Muscle layer of duodenum (tissue), 2 donors: ENCODE data around the gene CHMP4A.
"Not testable (repeated sequence)": the region's sequence is repeated elsewhere in the genome, so short reads cannot be mapped to it uniquely, and the experiment has no call there.

ENCODE experiments used
- H3K27ac ChIP-seq: one replicate; pipeline ENCODE4 v1.7.0; 2013; ENCODE audit warnings: mild to moderate bottlenecking, low read length
- H3K27me3 ChIP-seq: one replicate; pipeline ENCODE4 v1.7.0; 2013; ENCODE audit warnings: low read depth, mild to moderate bottlenecking, control low read depth, low read length
- H3K36me3 ChIP-seq, 2 donors: one replicate each; pipeline ENCODE4 v1.7.0; 2013; ENCODE audit warnings: low read length in 2 of 2, control low read depth in 1 of 2, mild to moderate bottlenecking in 1 of 2; ENCODE audit not compliant: insufficient read depth in 2 of 2, control insufficient read depth in 1 of 2
- H3K4me1 ChIP-seq, 2 donors: one replicate each; pipeline ENCODE4 v1.7.0; 2013; ENCODE audit warnings: low read length in 2 of 2, mild to moderate bottlenecking in 2 of 2, control low read depth in 1 of 2, moderate library complexity in 1 of 2; ENCODE audit not compliant: insufficient read depth in 2 of 2, control insufficient read depth in 1 of 2
- H3K4me3 ChIP-seq, 2 donors: one replicate each; pipeline ENCODE4 v1.7.0; 2013; ENCODE audit warnings: low read length in 2 of 2, low read depth in 1 of 2, mild to moderate bottlenecking in 1 of 2
- H3K9me3 ChIP-seq, 2 donors: one replicate each; pipeline ENCODE4 v1.7.0; 2013; ENCODE audit warnings: low read length in 2 of 2, control low read depth in 1 of 2, mild to moderate bottlenecking in 1 of 2; ENCODE audit not compliant: control insufficient read depth in 1 of 2
- donor health status: healthy.

CHMP4A gene

DNA sequence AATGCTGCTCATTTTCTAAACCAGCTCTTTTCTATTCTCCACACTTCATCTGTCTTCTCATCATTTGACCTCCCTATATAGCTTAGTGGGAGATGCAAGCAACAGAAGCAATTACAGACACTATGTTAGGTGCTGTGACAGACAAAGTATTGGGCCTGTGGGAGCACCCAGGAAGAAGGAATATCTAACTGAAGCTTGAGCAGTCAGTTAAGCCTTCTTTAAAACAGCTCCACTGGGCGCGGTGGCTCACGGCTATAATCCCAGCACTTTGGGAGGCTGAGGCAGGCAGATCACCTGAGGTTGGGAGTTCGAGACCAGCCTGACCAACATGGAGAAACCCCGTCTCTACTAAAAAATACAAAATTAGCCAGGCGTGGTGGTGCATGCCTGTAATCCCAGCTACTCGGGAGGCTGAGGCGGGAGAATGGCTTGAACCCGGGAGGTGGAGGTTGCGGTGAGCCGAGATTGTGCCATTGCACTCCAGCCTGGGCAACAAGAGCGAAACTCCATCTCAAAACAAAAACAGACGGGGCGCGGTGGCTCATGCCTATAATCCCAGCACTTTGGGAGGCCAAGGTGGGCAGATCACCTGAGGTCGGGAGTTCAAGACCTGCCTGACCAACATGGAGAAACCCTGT is 9.9 kb downstream of the CHMP4A start:
- not testable (repeated sequence) for H3K9me3 ChIP-seq, H3K4me3 ChIP-seq, H3K27me3 ChIP-seq, H3K4me1 ChIP-seq, H3K27ac ChIP-seq
- H3K36me3 ChIP-seq, result peaks cover 27 to 38% of the 10 kb centered on the region in 2 donors

DNA sequence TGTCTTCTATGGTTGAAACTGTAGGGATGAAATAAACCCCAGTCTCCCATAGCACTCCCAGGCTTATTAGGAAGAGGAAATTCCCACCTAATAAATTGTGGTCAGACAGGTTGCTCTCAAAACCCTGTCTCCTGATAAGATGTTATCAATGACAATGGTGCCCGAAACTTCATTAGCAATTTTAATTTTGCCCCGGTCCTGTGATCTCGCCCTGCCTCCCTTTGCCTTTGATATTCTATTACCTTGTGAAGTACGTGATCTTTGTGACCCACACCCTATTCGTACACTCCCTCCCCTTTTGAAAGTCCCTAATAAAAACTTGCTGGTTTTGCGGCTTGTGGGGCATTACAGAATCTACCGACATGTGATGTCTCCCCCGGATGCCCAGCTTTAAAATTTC is 10.8 kb downstream of the CHMP4A start:
- not testable (repeated sequence) for H3K4me1 ChIP-seq, H3K27ac ChIP-seq, H3K27me3 ChIP-seq, H3K4me3 ChIP-seq, H3K9me3 ChIP-seq
- peaks cover 20 to 30% of the 10 kb centered on the region in 2 donors for H3K36me3 ChIP-seq

DNA sequence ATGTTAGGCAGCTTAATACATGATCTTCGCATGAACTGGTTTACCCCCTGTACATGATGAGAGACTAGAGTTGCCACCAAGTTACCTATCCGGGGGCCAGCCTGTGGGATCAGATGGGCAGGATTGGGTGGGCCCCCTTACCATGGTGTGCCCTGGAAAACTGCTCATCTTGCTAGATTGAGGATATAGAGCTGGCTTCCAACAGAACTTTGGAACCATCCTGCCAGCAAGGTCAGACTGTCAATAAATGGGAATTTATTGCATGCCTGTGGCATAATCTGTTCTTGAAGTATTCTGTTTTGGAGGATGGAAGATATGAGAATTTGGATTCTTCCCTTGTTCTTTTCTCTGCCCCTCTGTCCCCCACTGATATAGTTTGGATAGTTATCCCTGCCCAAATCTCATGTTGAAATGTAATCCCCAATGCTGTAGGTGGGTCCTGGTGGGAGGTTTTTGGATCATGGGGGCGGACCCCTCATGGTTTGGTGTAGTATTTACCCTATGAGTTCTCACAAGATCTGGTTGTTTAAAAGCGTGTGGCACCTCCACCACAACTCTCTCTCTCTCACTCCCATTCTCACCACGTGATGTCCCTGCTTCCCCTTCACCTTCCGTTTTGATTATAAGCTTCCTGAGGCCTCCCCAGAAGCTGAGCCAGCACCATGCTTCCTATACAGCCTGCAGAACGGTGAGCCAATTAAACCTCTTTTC is 14.3 kb downstream of the CHMP4A start:
- Histone ChIP-seq H3K36me3 (peaks cover 4 to 10% of the 10 kb centered on the region in 2 donors), H3K4me1 (peaks cover 14 to 21% of the 10 kb centered on the region in 2 donors), H3K4me3 (no peak overlapping the region), H3K27ac (no peak overlapping the region), H3K27me3 (no peaks in the 10 kb centered on the region), H3K9me3 (no peaks in the 10 kb centered on the region)

DNA sequence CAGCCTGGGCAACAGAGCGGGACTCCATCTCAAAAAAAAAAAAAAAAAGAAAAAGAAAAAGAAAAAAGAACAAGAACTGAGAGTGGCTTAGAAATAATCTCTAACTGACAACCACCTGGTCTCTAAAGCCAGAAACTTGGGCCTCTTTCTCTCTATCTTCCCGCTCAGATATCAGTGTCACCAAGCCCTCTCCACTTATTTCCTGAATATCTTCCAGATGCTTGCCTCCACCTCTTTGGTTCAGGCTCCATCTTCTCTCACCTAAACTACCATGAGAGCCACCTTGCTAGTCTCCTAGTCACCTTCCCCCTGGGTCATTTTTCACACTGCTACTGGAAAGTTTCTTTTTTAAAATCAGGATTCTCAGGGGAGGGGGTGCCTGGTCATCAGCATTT is 16.2 kb downstream of the CHMP4A start:
- Histone ChIP-seq H3K36me3 (peaks cover 11 to 18% of the 10 kb centered on the region in 2 donors), H3K27ac (no peak overlapping the region), H3K9me3 (no peaks in the 10 kb centered on the region), H3K27me3 (no peaks in the 10 kb centered on the region), H3K4me3 (no peak overlapping the region), H3K4me1 (peaks cover 14 to 23% of the 10 kb centered on the region in 2 donors)

DNA sequence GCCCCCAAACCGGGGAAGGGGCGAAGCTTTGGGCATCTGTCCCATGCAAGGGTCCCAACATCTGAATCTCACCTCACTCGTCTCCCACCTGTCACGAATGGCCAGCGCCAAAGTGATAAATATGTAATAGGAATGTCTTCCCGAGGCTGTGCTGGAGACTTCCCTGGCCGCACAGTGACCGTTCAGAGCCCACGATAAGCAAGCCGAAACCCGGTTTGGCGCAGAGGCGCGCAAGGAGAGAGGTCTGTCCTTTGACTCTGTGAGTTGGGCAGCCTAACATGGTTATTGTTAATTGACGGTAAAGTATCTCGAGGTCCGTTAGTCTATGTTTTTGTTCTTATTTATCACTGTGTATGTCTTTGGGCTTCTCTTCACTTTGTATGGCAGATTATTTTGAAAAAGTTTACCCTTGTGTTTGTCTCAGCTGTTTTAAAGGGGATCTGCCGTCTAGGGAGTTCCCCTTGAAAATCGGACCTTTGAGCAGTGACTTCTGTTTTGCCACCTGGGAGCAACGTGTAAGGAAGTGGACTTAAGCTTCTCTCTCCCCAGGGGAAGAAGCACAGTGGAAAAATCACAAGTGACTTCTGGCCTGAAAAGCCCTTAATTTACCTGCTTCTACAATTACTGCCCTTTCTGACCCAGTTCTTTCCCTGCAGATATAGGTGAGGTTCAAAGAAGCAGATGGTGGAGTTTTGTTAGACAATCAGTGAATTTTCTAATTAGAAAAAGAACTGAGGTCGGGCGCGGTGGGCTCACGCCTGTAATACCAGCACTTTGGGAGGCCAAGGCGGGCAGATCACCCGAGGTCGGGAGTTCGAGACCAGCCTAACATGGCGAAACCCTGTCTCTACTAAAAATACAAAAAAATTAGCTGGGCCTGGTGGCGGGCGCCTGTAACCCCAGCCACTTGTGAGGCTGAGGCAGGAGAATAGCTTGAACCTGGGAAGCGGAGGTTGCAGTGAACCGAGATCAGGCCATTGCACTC is 16.9 kb downstream of the CHMP4A start:
- H3K36me3 ChIP-seq, result peaks cover 12 to 20% of the 10 kb centered on the region in 2 donors
- H3K27ac ChIP-seq, result peak overlapping the region; percentile 95
- H3K27me3 ChIP-seq, result no peaks in the 10 kb centered on the region
- peaks cover 14 to 23% of the 10 kb centered on the region in 2 donors for H3K4me1 ChIP-seq
- H3K9me3 ChIP-seq, result no peaks in the 10 kb centered on the region
- H3K4me3 ChIP-seq, result peak overlapping the region; percentile 79 to 93

DNA sequence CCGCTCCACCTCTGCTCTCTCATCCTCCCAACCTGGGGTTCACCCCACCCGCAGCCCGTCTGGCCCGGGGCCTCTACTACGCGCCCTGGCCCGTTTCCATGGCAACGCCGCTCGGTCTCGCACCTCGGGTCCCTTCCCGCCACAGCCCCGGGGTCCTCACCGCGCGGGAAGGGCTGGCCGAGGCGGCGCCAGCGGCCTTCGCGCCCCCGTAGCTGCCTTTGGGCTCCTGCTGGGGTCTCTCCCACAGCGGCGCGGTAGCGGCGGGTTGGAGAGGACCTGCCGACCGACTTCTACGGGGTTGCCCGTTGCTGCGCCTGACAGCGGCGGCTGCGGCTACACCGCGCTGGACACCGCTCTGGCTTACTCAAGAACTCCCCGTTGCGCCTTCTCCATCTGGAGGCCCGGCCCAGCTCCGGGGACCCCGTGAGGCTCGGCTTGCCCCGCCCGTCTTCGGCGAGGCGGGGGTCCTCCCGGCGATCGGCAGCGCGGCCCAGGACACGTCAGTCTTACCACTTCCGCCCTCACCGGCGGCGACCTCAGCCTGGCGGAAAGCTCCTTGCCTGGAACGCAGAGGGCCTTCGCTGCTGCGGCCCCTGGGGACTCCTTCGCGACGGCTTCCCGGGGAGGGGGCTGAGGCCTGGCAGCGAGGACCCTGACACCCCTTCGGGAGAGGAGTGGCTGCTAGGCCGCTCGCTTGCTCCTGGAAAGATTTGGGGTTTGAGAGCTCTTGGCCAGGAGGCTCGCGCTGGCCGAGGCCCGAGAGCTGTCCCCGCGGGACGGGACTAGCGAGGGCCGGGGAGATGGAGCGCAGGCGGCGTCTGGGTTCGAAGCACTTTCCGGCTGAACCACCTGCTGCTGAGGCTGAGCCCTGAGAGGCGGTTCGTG is 17.9 kb downstream of the CHMP4A start, which contains the start of gene TM9SF1:
Gene TM9SF1 (minus strand): TSS at position 256 of the 885 bp plus-strand sequence. CDS start 422 bp downstream, outside the sequence.
- no peaks in the 10 kb centered on the region for H3K27me3 ChIP-seq
- peaks cover 14 to 23% of the 10 kb centered on the region in 2 donors for H3K4me1 ChIP-seq
- no peaks in the 10 kb centered on the region for H3K9me3 ChIP-seq
- peaks cover 12 to 17% of the 10 kb centered on the region in 2 donors for H3K36me3 ChIP-seq
- peak within 1 kb of the TSS; percentile 95 for H3K27ac ChIP-seq
- peak within 1 kb of the TSS; percentile 79 to 93 for H3K4me3 ChIP-seq

DNA sequence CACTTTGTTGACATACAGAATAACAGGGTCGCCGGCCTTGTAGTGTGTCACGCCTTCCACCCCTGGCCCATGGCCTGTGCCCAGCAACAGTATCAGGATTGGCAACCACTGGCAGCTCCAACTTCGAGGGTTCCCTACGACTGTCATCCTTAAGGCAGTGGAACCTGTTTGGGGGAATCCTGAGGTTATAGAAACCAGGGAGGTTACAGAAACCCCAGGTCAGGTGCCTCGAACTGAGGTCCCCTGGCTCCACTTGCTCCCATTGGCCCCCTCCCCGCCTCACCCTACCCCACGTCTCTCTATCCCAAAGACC is 18.5 kb downstream of the CHMP4A start:
- peaks cover 12 to 21% of the 10 kb centered on the region in 2 donors for H3K36me3 ChIP-seq
- no peaks in the 10 kb centered on the region for H3K27me3 ChIP-seq
- peak overlapping the region; percentile 79 to 93 for H3K4me3 ChIP-seq
- H3K27ac ChIP-seq, result peak overlapping the region; percentile 95
- H3K4me1 ChIP-seq, result peaks cover 14 to 23% of the 10 kb centered on the region in 2 donors
- no peaks in the 10 kb centered on the region for H3K9me3 ChIP-seq

DNA sequence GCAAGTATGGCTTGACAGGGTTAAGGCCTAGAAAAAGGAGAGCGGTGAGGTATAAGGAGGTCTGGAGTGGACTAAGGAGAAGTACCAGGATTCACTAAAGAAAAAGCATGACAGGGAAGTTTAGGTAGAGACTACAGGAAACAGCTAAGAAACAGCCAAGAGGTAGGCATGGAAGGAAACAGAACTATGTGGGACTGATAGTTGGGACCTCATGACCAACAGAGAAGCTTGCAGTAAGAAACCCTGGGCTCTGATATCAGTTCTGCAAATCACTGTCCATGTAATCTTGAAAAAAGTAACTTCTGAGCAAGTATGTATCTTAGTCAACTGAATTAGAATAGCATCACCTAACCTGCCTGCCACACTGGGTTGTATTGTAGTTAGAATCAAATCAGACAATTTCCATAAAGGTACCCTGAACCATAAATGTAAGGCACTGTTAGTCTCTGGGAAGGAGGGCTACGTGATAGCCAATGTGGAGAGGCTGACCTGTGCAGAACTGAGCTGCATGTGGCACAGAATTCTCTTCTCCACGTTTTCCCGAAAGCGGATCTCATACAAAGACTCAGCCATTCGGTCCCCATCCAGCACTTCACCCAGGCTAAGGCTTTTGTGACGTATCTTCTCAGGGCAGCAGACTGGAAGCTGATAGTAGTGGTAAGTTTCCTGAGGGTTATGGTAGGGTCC is 19.0 kb downstream of the CHMP4A start:
- Histone ChIP-seq H3K27ac (peak overlapping the region; percentile 95), H3K4me3 (peak overlapping the region; percentile 79 to 93), H3K4me1 (peaks cover 14 to 24% of the 10 kb centered on the region in 2 donors), H3K36me3 (peaks cover 12 to 21% of the 10 kb centered on the region in 2 donors), H3K27me3 (no peaks in the 10 kb centered on the region), H3K9me3 (no peaks in the 10 kb centered on the region)

DNA sequence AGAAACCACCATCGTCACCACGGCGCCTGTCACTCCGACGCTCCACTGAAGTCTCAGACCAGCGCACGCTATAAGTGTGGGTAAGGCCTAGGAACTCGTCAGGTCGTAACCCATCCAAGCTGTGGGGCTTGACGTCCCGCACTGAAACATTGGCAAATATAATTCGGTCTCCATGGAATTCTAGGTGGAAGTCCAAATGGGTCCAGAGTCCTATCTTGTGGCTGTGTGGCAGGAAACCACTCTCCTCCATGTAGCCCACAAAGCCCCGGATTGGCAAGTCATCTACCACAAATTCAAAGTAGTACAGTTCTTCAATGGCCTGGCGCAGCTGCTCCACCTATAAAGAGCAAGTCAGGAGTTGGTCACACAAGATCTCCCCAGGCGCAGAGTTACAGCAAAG is 20.4 kb downstream of the CHMP4A start:
- peaks cover 12 to 21% of the 10 kb centered on the region in 2 donors for H3K36me3 ChIP-seq
- H3K4me3 ChIP-seq, result no peak overlapping the region
- no peaks in the 10 kb centered on the region for H3K27me3 ChIP-seq
- peaks cover 14 to 34% of the 10 kb centered on the region in 2 donors for H3K4me1 ChIP-seq
- no peak overlapping the region for H3K27ac ChIP-seq
- H3K9me3 ChIP-seq, result no peaks in the 10 kb centered on the region

DNA sequence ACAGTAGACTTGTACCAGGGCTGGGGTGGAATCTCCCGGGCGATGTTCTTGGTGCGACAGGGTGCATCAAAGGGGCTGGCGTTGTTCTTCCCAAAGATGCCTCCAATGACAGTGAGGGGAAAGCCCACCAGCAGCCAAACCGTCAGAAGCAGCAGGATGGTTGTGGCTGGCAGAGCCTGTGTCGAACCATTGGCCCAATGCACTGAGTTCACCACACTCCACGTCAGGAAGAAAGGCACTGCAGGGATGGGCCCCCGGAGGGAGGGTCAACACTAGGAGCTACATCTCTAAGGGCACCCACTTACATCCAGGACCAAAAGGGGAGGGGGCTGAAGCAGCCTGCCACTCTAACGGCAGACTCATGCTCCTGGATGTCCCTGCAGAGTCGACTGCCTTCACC is 22.9 kb downstream of the CHMP4A start:
- Histone ChIP-seq H3K27me3 (no peaks in the 10 kb centered on the region), H3K4me3 (no peak overlapping the region), H3K4me1 (peaks cover 13 to 29% of the 10 kb centered on the region in 2 donors), H3K9me3 (no peaks in the 10 kb centered on the region), H3K27ac (no peak overlapping the region), H3K36me3 (peaks cover 25 to 36% of the 10 kb centered on the region in 2 donors)
